H1 (cell line): ENCODE measurements around the gene EIPR1. TPM values are rescaled to one million over a fixed set of nuclear protein-coding genes. Genes with fewer than 3 reads are reported as not detected.
A peak's percentile ranks its signal among the peaks of the same experiment; 100 is the strongest.

ENCODE experiments used
- CTCF ChIA-PET: fragments of 300-600 bp; sonication (Branson Sonifier 250); formaldehyde crosslinking; loops from one replicate; lab custom pipeline; 2021; ENCODE audit not compliant: partially characterized antibody; lab: Charles Lee
- POLR2A ChIA-PET: fragments of 300-600 bp; sonication (Branson Sonifier 250); formaldehyde crosslinking; loops from one replicate; lab custom pipeline; 2021; ENCODE audit warnings: inconsistent platforms; ENCODE audit not compliant: partially characterized antibody; lab: Charles Lee
- DNase-seq, 2 experiments: peaks; one replicate each; pipeline versions ENCODE4 v3.0.0 to v3.0.0-alpha.2; 2010 to 2022; ENCODE audit warnings: low spot score in 2 of 2, low read depth in 1 of 2, mixed read lengths in 1 of 2
- FAIRE-seq: peaks from 2 replicates; lab custom pipeline; 2011; peaks lifted over from hg19 to GRCh38; lab: Jason Lieb, UNC
- H2AFZ ChIP-seq: 2 replicates; pipeline ENCODE4 v1.8.1; 2012; ENCODE audit warnings: low read length, inconsistent platforms
- H2AK5ac ChIP-seq: 2 replicates; pipeline ENCODE4 v1.6.1; 2013; ENCODE audit warnings: low read depth, low read length
- H2BK120ac ChIP-seq: replicated peaks from 2 replicates; pipeline ENCODE3; 2013; ENCODE audit warnings: low read depth, low read length, inconsistent platforms
- H2BK12ac ChIP-seq: 2 replicates; pipeline ENCODE4 v1.6.1; 2013; ENCODE audit warnings: low read depth, low read length
- H2BK15ac ChIP-seq: 2 replicates; pipeline ENCODE4 v1.6.1; 2013; ENCODE audit warnings: low read length
- H2BK20ac ChIP-seq: 2 replicates; pipeline ENCODE4 v1.6.1; 2013; ENCODE audit warnings: low read length
- H2BK5ac ChIP-seq: 2 replicates; pipeline ENCODE4 v1.6.1; 2013; ENCODE audit warnings: low read depth, low read length
- H3K14ac ChIP-seq: 2 replicates; pipeline ENCODE4 v1.6.1; 2013; ENCODE audit warnings: inconsistent platforms; ENCODE audit not compliant: insufficient read length
- H3K18ac ChIP-seq: 2 replicates; pipeline ENCODE4 v1.6.1; 2013; ENCODE audit warnings: low read length; ENCODE audit errors: extremely low read depth
- H3K23ac ChIP-seq: 2 replicates; pipeline ENCODE4 v1.6.1; 2013; ENCODE audit warnings: inconsistent platforms; ENCODE audit not compliant: insufficient read length
- H3K23me2 ChIP-seq: 2 replicates; pipeline ENCODE4 v1.6.1; 2013; ENCODE audit warnings: low read depth, low read length
- H3K27ac ChIP-seq: 2 replicates; pipeline ENCODE4 v1.6.1; 2011; ENCODE audit warnings: low read depth, low read length, inconsistent platforms
- H3K27me3 ChIP-seq, 4 experiments: replicated peaks in 1 of 4; 1 replicate in 1 of 4; 2 replicates in 3 of 4; pipeline versions ENCODE4 v1.6.1 to v1.8.1; 2011 to 2013; ENCODE audit warnings: low read length in 3 of 4, mild to moderate bottlenecking in 3 of 4, inconsistent platforms in 2 of 4, mixed read lengths in 2 of 4, moderate library complexity in 1 of 4; ENCODE audit not compliant: control insufficient read depth in 3 of 4, insufficient read depth in 3 of 4; ENCODE audit errors: extremely low read depth in 1 of 4
- H3K36me3 ChIP-seq, 4 experiments: 2 replicates each; pipeline versions ENCODE4 v1.6.1 to v1.8.1; 2011 to 2013; ENCODE audit warnings: mild to moderate bottlenecking in 4 of 4, low read length in 3 of 4, moderate library complexity in 2 of 4, control low read depth in 1 of 4, inconsistent platforms in 1 of 4; ENCODE audit not compliant: insufficient read depth in 4 of 4, control insufficient read depth in 2 of 4
- H3K4ac ChIP-seq: replicated peaks from 2 replicates; pipeline ENCODE3; 2013; ENCODE audit warnings: low read length, low read depth, mixed read lengths, inconsistent platforms; ENCODE audit not compliant: insufficient read length
- H3K4me1 ChIP-seq, 4 experiments: replicated peaks in 1 of 4; 1 replicate in 1 of 4; 2 replicates in 3 of 4; pipeline versions ENCODE4 v1.6.1 to v1.8.1; 2011 to 2013; ENCODE audit warnings: low read length in 3 of 4, inconsistent platforms in 2 of 4, mixed read lengths in 1 of 4; ENCODE audit not compliant: insufficient read depth in 4 of 4, control insufficient read depth in 3 of 4
- H3K4me2 ChIP-seq, 2 experiments: 2 replicates each; pipeline versions ENCODE4 v1.6.1 to v1.8.1; 2011 to 2013; ENCODE audit warnings: low read depth in 2 of 2, low read length in 2 of 2, control low read depth in 1 of 2, inconsistent platforms in 1 of 2, mild to moderate bottlenecking in 1 of 2; ENCODE audit not compliant: insufficient read depth in 1 of 2
- H3K4me3 ChIP-seq, 4 experiments: fragments of 200-600, 300-600 bp in 1 of 4; sonication (generic), shearing (Covaris generic), sonication (Bioruptor Twin) in 1 of 4; 2 replicates each; pipeline versions ENCODE4 v1.5.1 to v1.8.1; 2011 to 2016; ENCODE audit warnings: low read length in 4 of 4, low read depth in 3 of 4, control low read depth in 2 of 4, inconsistent platforms in 2 of 4, mild to moderate bottlenecking in 2 of 4, mixed read lengths in 1 of 4, moderate library complexity in 1 of 4; ENCODE audit not compliant: insufficient read depth in 2 of 4; ENCODE audit errors: extremely low read depth in 1 of 4
- H3K56ac ChIP-seq: replicated peaks from 2 replicates; pipeline ENCODE3; 2013; ENCODE audit warnings: low read depth, mild to moderate bottlenecking, mixed read lengths, low read length, inconsistent platforms; ENCODE audit not compliant: insufficient read length
- H3K79me1 ChIP-seq: 2 replicates; pipeline ENCODE4 v1.6.1; 2013; ENCODE audit warnings: low read depth, low read length, control low read depth
- H3K79me2 ChIP-seq, 2 experiments: 2 replicates each; pipeline versions ENCODE4 v1.6.1 to v1.8.1; 2012 to 2013; ENCODE audit warnings: low read length in 2 of 2, mild to moderate bottlenecking in 2 of 2, inconsistent platforms in 1 of 2; ENCODE audit not compliant: insufficient read depth in 2 of 2, control insufficient read depth in 1 of 2
- H3K9ac ChIP-seq, 4 experiments: replicated peaks in 1 of 4; 1 replicate in 1 of 4; 2 replicates in 3 of 4; pipeline versions ENCODE4 v1.6.1 to v1.8.1; 2011 to 2013; ENCODE audit warnings: low read depth in 3 of 4, low read length in 3 of 4, control low read depth in 2 of 4, mild to moderate bottlenecking in 2 of 4, moderate library complexity in 2 of 4, inconsistent platforms in 1 of 4; ENCODE audit errors: extremely low read depth in 1 of 4
- H3K9me3 ChIP-seq, 2 experiments: 2 replicates each; pipeline versions ENCODE4 v1.6.1 to v1.8.1; 2012 to 2013; ENCODE audit warnings: mild to moderate bottlenecking in 2 of 2, moderate library complexity in 2 of 2, control low read depth in 1 of 2, inconsistent platforms in 1 of 2, low read depth in 1 of 2, low read length in 1 of 2, mixed read lengths in 1 of 2; ENCODE audit not compliant: insufficient read depth in 2 of 2
- H4K20me1 ChIP-seq, 2 experiments: replicated peaks in 1 of 2; 2 replicates each; pipeline versions ENCODE3 to v1.8.1; 2011 to 2013; ENCODE audit warnings: inconsistent platforms in 2 of 2, low read length in 2 of 2, mild to moderate bottlenecking in 1 of 2; ENCODE audit not compliant: insufficient read depth in 2 of 2, control insufficient read depth in 1 of 2
- H4K5ac ChIP-seq: 2 replicates; pipeline ENCODE4 v1.6.1; 2013; ENCODE audit warnings: low read length, low read depth, mixed read lengths, inconsistent platforms; ENCODE audit not compliant: insufficient read length
- H4K8ac ChIP-seq: 2 replicates; pipeline ENCODE4 v1.8.0; 2013; ENCODE audit warnings: mild to moderate bottlenecking, moderate library complexity, low read length, inconsistent platforms; ENCODE audit not compliant: insufficient read depth; ENCODE audit errors: extremely low read depth
- H4K91ac ChIP-seq: replicated peaks from 2 replicates; pipeline ENCODE3; 2013; ENCODE audit warnings: low read length, mixed read lengths, inconsistent platforms; ENCODE audit not compliant: insufficient read length
- JUND ChIP-seq: IDR thresholded peaks from 2 replicates; pipeline ENCODE4 v1.6.1; 2011; ENCODE audit warnings: mild to moderate bottlenecking, improper control_type of control experiment, low read length
- KDM1A ChIP-seq: fragments of 200-600, 300-600 bp; sonication (generic); IDR thresholded peaks from 2 replicates; pipeline ENCODE4 v1.7.1; 2016; ENCODE audit warnings: mild to moderate bottlenecking, low read length, borderline replicate concordance
- TCF12 ChIP-seq: IDR thresholded peaks from 2 replicates; pipeline ENCODE4 v1.6.1; 2011; ENCODE audit warnings: low read depth, mild to moderate bottlenecking, low read length
- WGBS, 2 experiments: shearing (Covaris generic) in 1 of 2; methylation state at CpG; one replicate each; pipeline versions ENCODE4 v1.1.6 to v1.1.7; 2013 to 2015; ENCODE audit warnings: low lambda C conversion rate in 2 of 2, mixed read lengths in 2 of 2, inconsistent platforms in 1 of 2, low coverage in 1 of 2, missing lambda C conversion rate in 1 of 2; ENCODE audit not compliant: insufficient replicate concordance in 2 of 2, insufficient coverage in 1 of 2, insufficient read length in 1 of 2; ENCODE audit errors: extremely low coverage in 1 of 2, missing lambda C conversion rate in 1 of 2; 5-methylcytosine and 5-hydroxymethylcytosine counted together
- polyA plus RNA-seq, 7 experiments: library from polyadenylated mRNA; depleted of rRNA in 3 of 7; stranded (reverse) in 5 of 7; unstranded in 2 of 7; fragments of >200 nt in 5 of 7; fragments of 200-250 nt in 2 of 7; gene quantifications; 1 replicate in 5 of 7; 2 replicates in 1 of 7; 4 replicates in 1 of 7; pipeline versions ENCODE4 v1.2.1 to v1.2.3, GENCODE V29; 2011 to 2013; ENCODE audit warnings: missing spikeins in 2 of 7, mixed read lengths in 2 of 7
- total RNA-seq: library from RNA; stranded (reverse); fragmentation: NEBNext Ultra II Directional; extraction: Animal tissue kit (Norgen Biotek cat#: 25700); gene quantifications from 2 replicates; pipeline ENCODE4 v1.2.1, GENCODE V29; 2021
- TF ChIP-seq, protein P1 (sequence below), 3 experiments: IDR thresholded peaks; 1 replicate in 2 of 3; 2 replicates in 1 of 3; pipeline versions ENCODE4 v1.5.1 to v1.6.1; 2011; ENCODE audit warnings: low read length in 3 of 3, mild to moderate bottlenecking in 3 of 3, inconsistent platforms in 2 of 3, low read depth in 1 of 3, moderate library complexity in 1 of 3; ENCODE audit not compliant: insufficient read depth in 1 of 3; ENCODE audit errors: control extremely low read depth in 1 of 3

The EIPR1 gene
- total and polyA plus RNA-seq, 2 of the 8 experiments (the other 6 are each of a cell fraction or from before 2014, with no cell fraction given), result 26.3 to 56.4 TPM

DNA sequence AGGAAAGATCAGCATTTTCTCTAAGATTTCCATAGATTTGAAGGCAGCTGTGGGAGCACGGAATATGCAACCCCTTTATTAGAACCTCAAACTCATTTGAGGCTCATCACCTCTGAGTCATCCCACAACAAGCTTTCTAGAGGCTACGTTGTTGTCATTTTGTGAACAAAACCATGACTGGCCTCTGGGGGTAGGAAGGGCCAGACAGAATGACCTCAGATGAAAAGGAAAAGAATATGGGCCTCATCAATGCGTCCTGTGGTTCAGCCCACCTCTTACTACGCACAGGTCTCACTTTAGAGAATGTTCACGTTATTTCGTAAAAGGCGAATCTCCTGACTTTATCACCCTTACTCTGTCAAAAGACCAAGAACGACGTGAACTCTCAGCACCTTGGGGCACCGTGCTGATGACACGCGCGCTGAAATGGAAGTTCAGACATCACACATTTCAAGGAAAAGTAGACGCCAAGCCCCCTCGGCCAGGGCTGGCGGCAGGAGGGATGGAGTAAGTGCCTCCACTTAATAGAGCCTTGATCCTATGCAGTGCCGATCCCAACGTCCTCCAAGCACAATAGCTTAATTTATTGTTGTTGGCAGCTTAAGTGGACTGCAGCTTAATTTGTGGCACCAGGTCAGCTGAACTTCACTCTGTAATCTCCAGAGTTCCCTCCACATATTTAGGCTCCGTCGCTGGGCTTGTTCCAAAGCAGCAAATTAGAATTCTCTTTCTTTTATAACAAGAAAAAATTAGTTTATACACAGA, 208.3 kb downstream of the EIPR1 start:
- no peak overlapping the region for H4K5ac ChIP-seq
- no peak overlapping the region for H3K18ac ChIP-seq
- ChIA-PET CTCF (interaction anchor here (0.6 to 4.7 kb wide), 6 partner anchors 9 to 258 kb away, joined by 3 to 32 read pairs (median 4); no protein-coding TSS in a partner anchor), POLR2A (interaction anchor here (1.2 kb wide), 2 partner anchors 10 to 51 kb away, joined by 3 to 4 read pairs; no protein-coding TSS in a partner anchor)
- H3K23me2 ChIP-seq, result no peaks in the 10 kb centered on the region
- H2BK5ac ChIP-seq, result peak overlapping the region; percentile 30; the same call in 1 of the 2 replicates
- 81% methylated on average over 20 of the region's 20 CpGs; no CpG with 5 or more reads in 1 of the 2 experiments for WGBS, 2 experiments
- no peak overlapping the region for H2AFZ ChIP-seq
- H2AK5ac ChIP-seq, result no peak overlapping the region; the same call in 1 of the 2 replicates
- no peak for DNase-seq
- no peak overlapping the region for H3K27ac ChIP-seq
- H3K36me3 ChIP-seq, result no peaks in the 10 kb centered on the region
- no peaks in the 10 kb centered on the region for H4K20me1 ChIP-seq
- H3K23ac ChIP-seq, result no peak overlapping the region
- no peak overlapping the region for H4K8ac ChIP-seq
- H2BK20ac ChIP-seq, result no peak overlapping the region
- H3K27me3 ChIP-seq, result no peaks in the 10 kb centered on the region
- no peaks in the 10 kb centered on the region for H3K79me1 ChIP-seq
- no peak overlapping the region for H2BK120ac ChIP-seq
- no peak overlapping the region for H3K14ac ChIP-seq
- H3K4me2 ChIP-seq, result no peak overlapping the region
- H3K4me1 ChIP-seq, result peaks cover 0 to 10% (median 7%) of the 10 kb centered on the region in 4 experiments; a peak in 4 of 7 replicates
- H2BK15ac ChIP-seq, result no peak overlapping the region
- peak; percentile 9; the same call in 1 of the 2 replicates for TF ChIP-seq JUND
- TF ChIP-seq, protein P1, sequence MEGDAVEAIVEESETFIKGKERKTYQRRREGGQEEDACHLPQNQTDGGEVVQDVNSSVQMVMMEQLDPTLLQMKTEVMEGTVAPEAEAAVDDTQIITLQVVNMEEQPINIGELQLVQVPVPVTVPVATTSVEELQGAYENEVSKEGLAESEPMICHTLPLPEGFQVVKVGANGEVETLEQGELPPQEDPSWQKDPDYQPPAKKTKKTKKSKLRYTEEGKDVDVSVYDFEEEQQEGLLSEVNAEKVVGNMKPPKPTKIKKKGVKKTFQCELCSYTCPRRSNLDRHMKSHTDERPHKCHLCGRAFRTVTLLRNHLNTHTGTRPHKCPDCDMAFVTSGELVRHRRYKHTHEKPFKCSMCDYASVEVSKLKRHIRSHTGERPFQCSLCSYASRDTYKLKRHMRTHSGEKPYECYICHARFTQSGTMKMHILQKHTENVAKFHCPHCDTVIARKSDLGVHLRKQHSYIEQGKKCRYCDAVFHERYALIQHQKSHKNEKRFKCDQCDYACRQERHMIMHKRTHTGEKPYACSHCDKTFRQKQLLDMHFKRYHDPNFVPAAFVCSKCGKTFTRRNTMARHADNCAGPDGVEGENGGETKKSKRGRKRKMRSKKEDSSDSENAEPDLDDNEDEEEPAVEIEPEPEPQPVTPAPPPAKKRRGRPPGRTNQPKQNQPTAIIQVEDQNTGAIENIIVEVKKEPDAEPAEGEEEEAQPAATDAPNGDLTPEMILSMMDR (IDR thresholded peaks at IDR 0.05; ENCODE audit: control extremely low read depth in 1 of 3, insufficient read depth in 1 of 3, low read depth in 1 of 3, low read length in 3 of 3), result peak in 1 of 3 experiments; percentile 11; a peak in 1 of 4 replicates
- no peak for TF ChIP-seq KDM1A
- TF ChIP-seq TCF12, result no peak
- H3K9ac ChIP-seq, result no peak overlapping the region
- H3K4ac ChIP-seq, result no peak overlapping the region
- no peaks in the 10 kb centered on the region for H3K79me2 ChIP-seq
- H2BK12ac ChIP-seq, result peak overlapping the region; percentile 43; the same call in 1 of the 2 replicates
- no peak for FAIRE-seq
- 0 out of 4 replicates have a peak, but pooled peaks cover 0 to 2% of the 10 kb centered on the region in 2 experiments for H3K9me3 ChIP-seq
- no peak overlapping the region for H3K4me3 ChIP-seq
- H4K91ac ChIP-seq, result no peak overlapping the region
- no peak overlapping the region for H3K56ac ChIP-seq
